GM21381 (cell line): ENCODE results near the gene IFNA10.
A peak's percentile ranks its signal among the peaks of the same experiment; 100 is the strongest.
"Not testable (repeated sequence)": the region's sequence is repeated elsewhere in the genome, so short reads cannot be mapped to it uniquely, and the experiment has no call there.

Experiments
- ATAC-seq: cut with Tn5 transposase; IDR thresholded peaks from one replicate; pipeline ENCODE4 v1.9.1; 2021; ENCODE audit warnings: mild to moderate bottlenecking, moderate library complexity; ENCODE audit not compliant: unreplicated experiment

The IFNA10 gene

GRCh38 chr9:21207043-21207442, at the start of gene IFNA10:
Gene IFNA10 (minus strand): TSS chr9:21207143. CDS start chr9:21207097, 46 bp downstream.
- not testable (repeated sequence) for ATAC-seq

- ATAC-seq: no peak
Measured at GRCh38 chr9:21255538-21256212, 48.7 kb upstream of the IFNA10 start.

- peak; percentile 62 for ATAC-seq
Measured at GRCh38 chr9:21252721-21253547, 46.0 kb upstream of the IFNA10 start.

GRCh38 chr9:21251638-21252037, 44.7 kb upstream of the IFNA10 start:
- ATAC-seq: no peak

- no peak for ATAC-seq
Measured at GRCh38 chr9:21251190-21251589, 44.2 kb upstream of the IFNA10 start.

- no peak for ATAC-seq
Measured at GRCh38 chr9:21244836-21245235, 37.9 kb upstream of the IFNA10 start.

- peak; percentile 37 for ATAC-seq
Measured at GRCh38 chr9:21239911-21240310, 33.0 kb upstream of the IFNA10 start, which contains the start of gene IFNA14. Gene IFNA14 (minus strand): TSS chr9:21240005. CDS start chr9:21239935, 70 bp downstream.

- not testable (repeated sequence) for ATAC-seq
Measured at GRCh38 chr9:21236360-21236714, 29.4 kb upstream of the IFNA10 start.

GRCh38 chr9:21235468-21236359, 28.8 kb upstream of the IFNA10 start:
- peak; percentile 90 for ATAC-seq

GRCh38 chr9:21234153-21234687, 27.3 kb upstream of the IFNA10 start:
- no peak for ATAC-seq

GRCh38 chr9:21233258-21233657, 26.3 kb upstream of the IFNA10 start:
- ATAC-seq: no peak

- no peak for ATAC-seq
Measured at GRCh38 chr9:21228122-21228521, 21.2 kb upstream of the IFNA10 start, which contains the start of gene IFNA17. Gene IFNA17 (minus strand): TSS chr9:21228222. CDS start chr9:21228173, 49 bp downstream.

GRCh38 chr9:21217211-21217610, 10.3 kb upstream of the IFNA10 start, which contains the start of gene IFNA16:
Gene IFNA16 (minus strand): TSS chr9:21217311. CDS start chr9:21217305, 6 bp downstream.
- not testable (repeated sequence) for ATAC-seq

- peak; percentile 67 for ATAC-seq
Measured at GRCh38 chr9:21213411-21214326, 6.7 kb upstream of the IFNA10 start.

- ATAC-seq: not testable (repeated sequence)
Measured at GRCh38 chr9:21212160-21212559, 5.2 kb upstream of the IFNA10 start.

- not testable (repeated sequence) for ATAC-seq
Measured at GRCh38 chr9:21210782-21211181, 3.8 kb upstream of the IFNA10 start.

- no peak for ATAC-seq
Measured at GRCh38 chr9:21210311-21210710, 3.4 kb upstream of the IFNA10 start.

- ATAC-seq: no peak
Measured at GRCh38 chr9:21205204-21205603, 1.7 kb downstream of the IFNA10 start.

- not testable (repeated sequence) for ATAC-seq
Measured at GRCh38 chr9:21202105-21202504, 4.8 kb downstream of the IFNA10 start, which contains the start of gene IFNA7. Gene IFNA7 (minus strand): TSS chr9:21202205. CDS start chr9:21202165, 40 bp downstream.
